GM12878 (cell line): ENCODE results near the gene TCF7L1.

ENCODE experiments used
- CEBPB ChIP-seq, 2 experiments: fragments of 150-350 bp in 1 of 2; IDR thresholded peaks; 2 replicates each; pipeline ENCODE4 v1.6.1; 2012 to 2014; ENCODE audit warnings: low read depth in 2 of 2, low read length in 2 of 2, borderline replicate concordance in 1 of 2, inconsistent platforms in 1 of 2
- POLR2A ChIP-seq: IDR thresholded peaks from 2 replicates; pipeline ENCODE4 v1.6.1; 2011; ENCODE audit warnings: low read depth, mild to moderate bottlenecking, low read length
- SUZ12 ChIP-seq: fragments of 200-600 bp; sonication (generic); IDR thresholded peaks from one replicate; pipeline ENCODE4 v1.6.1; 2018; ENCODE audit warnings: antibody characterized with exemption, mild to moderate bottlenecking; ENCODE audit not compliant: unreplicated experiment
- YY1 ChIP-seq: IDR thresholded peaks from 2 replicates; pipeline ENCODE4 v1.6.1; 2011; ENCODE audit warnings: low read depth, mild to moderate bottlenecking, low read length
- TF ChIP-seq, protein P1 (sequence below), 3 experiments: IDR thresholded peaks in 2 of 3; conservative IDR thresholded peaks in 1 of 3; 2 replicates each; pipeline ENCODE4 v1.5.1; 2011; ENCODE audit warnings: low read depth in 3 of 3, low read length in 3 of 3, mild to moderate bottlenecking in 3 of 3, control low read depth in 2 of 3, moderate library complexity in 2 of 3, inconsistent platforms in 1 of 3, mixed read lengths in 1 of 3; ENCODE audit not compliant: control insufficient read depth in 2 of 3, insufficient read depth in 1 of 3; ENCODE audit errors: extremely low read depth in 1 of 3

DNA sequence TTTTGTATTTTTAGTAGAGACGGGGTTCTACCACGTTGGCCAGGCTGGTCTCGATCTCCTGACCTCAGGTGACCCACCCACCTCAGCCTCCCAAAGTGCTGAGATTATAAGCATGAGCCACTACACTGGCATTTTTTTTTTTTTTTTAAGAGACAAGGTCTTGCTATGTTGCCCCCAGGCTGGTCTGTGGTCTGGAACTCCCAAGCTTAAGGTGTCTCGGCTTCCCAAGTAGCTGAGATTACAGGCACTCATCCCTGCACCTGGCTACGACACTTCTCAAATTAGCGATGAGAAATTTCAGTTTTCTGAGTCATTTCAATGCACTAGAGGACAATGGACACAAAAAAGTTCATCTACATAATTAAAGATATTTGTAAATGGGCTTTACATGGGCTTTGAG lies 36.6 kb upstream of the TCF7L1 start:
- TF ChIP-seq, protein P1, sequence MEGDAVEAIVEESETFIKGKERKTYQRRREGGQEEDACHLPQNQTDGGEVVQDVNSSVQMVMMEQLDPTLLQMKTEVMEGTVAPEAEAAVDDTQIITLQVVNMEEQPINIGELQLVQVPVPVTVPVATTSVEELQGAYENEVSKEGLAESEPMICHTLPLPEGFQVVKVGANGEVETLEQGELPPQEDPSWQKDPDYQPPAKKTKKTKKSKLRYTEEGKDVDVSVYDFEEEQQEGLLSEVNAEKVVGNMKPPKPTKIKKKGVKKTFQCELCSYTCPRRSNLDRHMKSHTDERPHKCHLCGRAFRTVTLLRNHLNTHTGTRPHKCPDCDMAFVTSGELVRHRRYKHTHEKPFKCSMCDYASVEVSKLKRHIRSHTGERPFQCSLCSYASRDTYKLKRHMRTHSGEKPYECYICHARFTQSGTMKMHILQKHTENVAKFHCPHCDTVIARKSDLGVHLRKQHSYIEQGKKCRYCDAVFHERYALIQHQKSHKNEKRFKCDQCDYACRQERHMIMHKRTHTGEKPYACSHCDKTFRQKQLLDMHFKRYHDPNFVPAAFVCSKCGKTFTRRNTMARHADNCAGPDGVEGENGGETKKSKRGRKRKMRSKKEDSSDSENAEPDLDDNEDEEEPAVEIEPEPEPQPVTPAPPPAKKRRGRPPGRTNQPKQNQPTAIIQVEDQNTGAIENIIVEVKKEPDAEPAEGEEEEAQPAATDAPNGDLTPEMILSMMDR (IDR thresholded peaks at IDR 0.05 in 2 of 3, conservative IDR thresholded peaks at IDR 0.05 in 1 of 3; ENCODE audit: control insufficient read depth in 2 of 3, extremely low read depth in 1 of 3, insufficient read depth in 1 of 3, low read depth in 3 of 3, low read length in 3 of 3): no peak
- TF ChIP-seq CEBPB (IDR thresholded peaks at IDR 0.05; ENCODE audit: borderline replicate concordance in 1 of 2, low read depth in 2 of 2, low read length in 2 of 2): no peak
- TF ChIP-seq SUZ12: no peak
- no peak for TF ChIP-seq YY1
- TF ChIP-seq POLR2A: no peak
